Activated CD4-positive, alpha-beta T cell treated with anti-CD3 and anti-CD28 coated beads, Interleukin-2, amount 10 ng/mL, durations not matched to agents 7 days and 5 days (primary cell): Measurements from ENCODE around the gene KIAA0319L. TPM values are rescaled to one million over a fixed set of nuclear protein-coding genes. Genes with fewer than 3 reads are reported as not detected.

ENCODE experiments used
- CTCF ChIA-PET: fragments of 350-600 bp; sonication (Branson Sonifier 250); formaldehyde crosslinking; loops from one replicate; lab custom pipeline; 2021; ENCODE audit warnings: antibody characterized with exemption; lab: Charles Lee
- POLR2A ChIA-PET: fragments of 350-600 bp; sonication (Branson Sonifier 250); formaldehyde crosslinking; loops from one replicate; lab custom pipeline; 2021; ENCODE audit warnings: antibody characterized with exemption; lab: Charles Lee
- DNase-seq: peaks from one replicate; pipeline ENCODE4 v3.0.0-alpha.2; 2020
- H3K27ac Mint-ChIP-seq: one replicate; pipeline ENCODE4 v1.8.0; 2021; ENCODE audit warnings: mild to moderate bottlenecking, moderate library complexity, mixed read lengths
- H3K27me3 Mint-ChIP-seq: one replicate; pipeline ENCODE4 v1.8.0; 2021; ENCODE audit warnings: mixed read lengths
- H3K36me3 Mint-ChIP-seq: one replicate; pipeline ENCODE4 v1.8.0; 2021; ENCODE audit warnings: low read depth, mixed read lengths
- H3K4me1 Mint-ChIP-seq: one replicate; pipeline ENCODE4 v1.8.0; 2021; ENCODE audit warnings: mixed read lengths
- H3K4me3 Mint-ChIP-seq: one replicate; pipeline ENCODE4 v1.8.0; 2021; ENCODE audit warnings: mild to moderate bottlenecking, moderate library complexity, mixed read lengths
- H3K9me3 Mint-ChIP-seq: one replicate; pipeline ENCODE4 v1.8.0; 2021; ENCODE audit warnings: mixed read lengths
- total RNA-seq, 2 experiments: library from RNA; stranded (reverse); gene quantifications; one replicate each; pipeline ENCODE4 v1.2.3, GENCODE V29; 2021

The KIAA0319L gene
- total RNA-seq, 2 experiments from 2014 or later, result 37.6 to 46.3 TPM

DNA sequence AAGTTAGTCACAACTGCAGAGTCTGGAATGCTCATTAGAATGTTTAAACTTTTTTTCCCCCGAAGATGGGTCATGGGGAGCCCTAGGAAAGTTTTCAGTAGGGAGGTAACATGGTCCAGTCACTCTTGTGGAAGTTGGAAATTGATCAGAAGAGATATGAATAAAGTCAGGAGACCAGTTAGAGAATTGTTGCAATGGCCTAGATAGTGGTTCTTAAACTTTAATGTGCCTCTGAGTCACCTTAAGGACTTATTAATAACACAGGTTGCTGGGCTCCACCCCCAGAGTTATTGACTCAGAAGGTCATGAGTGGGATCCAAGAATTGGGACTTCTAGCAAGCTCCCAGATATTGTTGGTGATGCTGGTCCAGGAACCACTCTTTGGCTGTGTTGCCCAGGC is 12.7 kb upstream of the KIAA0319L start:
- Mint-ChIP-seq H3K27me3 (peaks cover 23% of the 10 kb centered on the region), H3K36me3 (peaks cover under 1% of the 10 kb centered on the region), H3K27ac (no peak overlapping the region), H3K9me3 (no peaks in the 10 kb centered on the region), H3K4me1 (peaks cover 1% of the 10 kb centered on the region), H3K4me3 (no peak overlapping the region)
- CTCF ChIA-PET, result interaction anchor here (1.1 to 2.0 kb wide), 4 partner anchors 145 to 212 kb away, joined by 3 to 9 read pairs (median 6); no protein-coding TSS in a partner anchor
- DNase-seq, result no peak
- POLR2A ChIA-PET, result no interaction called here

- Mint-ChIP-seq H3K4me3 (no peak overlapping the region), H3K27me3 (peaks cover 19% of the 10 kb centered on the region), H3K9me3 (no peaks in the 10 kb centered on the region), H3K36me3 (peaks cover 8% of the 10 kb centered on the region), H3K27ac (no peak overlapping the region), H3K4me1 (peaks cover 8% of the 10 kb centered on the region)
- ChIA-PET CTCF (interaction anchor here (0.6 to 2.0 kb wide), 16 partner anchors 9 to 367 kb away, joined by 3 to 16 read pairs (median 4); partner anchors contain the start of genes CLSPN, KIAA0319L and NCDN), POLR2A (no interaction called here)
- peak; percentile 74 for DNase-seq
These were observed 11.8 kb upstream of the KIAA0319L start for GRCh38 chr1:35568975-35569395.

DNA sequence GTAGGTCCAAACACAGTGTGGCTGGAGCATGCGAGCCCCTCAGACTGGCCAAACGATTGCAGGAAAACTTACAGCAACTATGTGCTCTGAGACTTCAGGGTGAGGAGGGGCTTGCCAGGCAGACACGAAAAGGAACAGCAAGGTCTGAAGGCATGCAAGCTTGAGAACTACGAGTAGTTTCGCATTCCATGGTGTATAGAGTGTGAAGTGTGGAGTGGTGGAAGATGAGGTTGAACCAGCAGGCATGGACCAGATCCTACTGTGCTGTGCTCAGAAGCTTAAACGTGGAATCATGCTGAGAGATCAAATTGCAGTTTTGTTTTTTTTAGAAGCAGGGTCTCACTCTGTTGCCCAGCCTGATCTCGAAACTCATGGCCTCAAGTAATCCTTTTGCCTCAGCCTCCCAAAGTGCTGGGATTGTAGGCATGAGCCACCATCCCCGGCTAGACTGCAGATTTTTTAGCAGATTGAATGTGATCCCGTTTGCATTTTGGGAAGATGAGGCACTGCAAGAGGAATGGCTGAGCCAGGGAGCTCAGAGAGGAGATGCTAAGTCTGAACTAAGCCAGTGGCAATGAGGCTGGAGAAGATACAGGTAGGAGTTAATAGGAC is 10.8 kb upstream of the KIAA0319L start:
- POLR2A ChIA-PET, result no interaction called here
- H3K27ac Mint-ChIP-seq, result no peak overlapping the region
- peaks cover 12% of the 10 kb centered on the region for H3K4me1 Mint-ChIP-seq
- H3K9me3 Mint-ChIP-seq, result no peaks in the 10 kb centered on the region
- DNase-seq, result no peak
- peaks cover 8% of the 10 kb centered on the region for H3K36me3 Mint-ChIP-seq
- H3K27me3 Mint-ChIP-seq, result peaks cover 19% of the 10 kb centered on the region
- H3K4me3 Mint-ChIP-seq, result no peak overlapping the region
- CTCF ChIA-PET, result interaction anchor here (1.2 to 2.0 kb wide), 6 partner anchors 10 to 201 kb away, joined by 4 to 9 read pairs (median 6); partner anchors contain the start of gene CLSPN

GRCh38 chr1:35565742-35566133 is 8.5 kb upstream of the KIAA0319L start:
- H3K4me1 Mint-ChIP-seq, result peaks cover 21% of the 10 kb centered on the region
- H3K4me3 Mint-ChIP-seq, result no peak overlapping the region
- H3K27me3 Mint-ChIP-seq, result no peaks in the 10 kb centered on the region
- no peaks in the 10 kb centered on the region for H3K9me3 Mint-ChIP-seq
- ChIA-PET CTCF (interaction anchor here (1.1 to 2.0 kb wide), 4 partner anchors 16 to 160 kb away, joined by 3 to 26 read pairs (median 6); no protein-coding TSS in a partner anchor), POLR2A (no interaction called here)
- peaks cover 14% of the 10 kb centered on the region for H3K36me3 Mint-ChIP-seq
- no peak overlapping the region for H3K27ac Mint-ChIP-seq
- no peak for DNase-seq

- no peak overlapping the region for H3K4me3 Mint-ChIP-seq
These were observed 7.9 kb upstream of the KIAA0319L start for GRCh38 chr1:35564884-35565741.

GRCh38 chr1:35564037-35564883 is 7.1 kb upstream of the KIAA0319L start:
- Mint-ChIP-seq H3K9me3 (no peaks in the 10 kb centered on the region), H3K27ac (peak overlapping the region; percentile 33), H3K4me1 (peaks cover 27% of the 10 kb centered on the region), H3K4me3 (no peak overlapping the region), H3K36me3 (peaks cover 14% of the 10 kb centered on the region), H3K27me3 (no peaks in the 10 kb centered on the region)
- POLR2A ChIA-PET, result interaction anchor here (0.7 kb wide), 2 partner anchors 71 to 205 kb away, joined by 3 read pairs; no protein-coding TSS in a partner anchor
- peak; percentile 89 for DNase-seq
- CTCF ChIA-PET, result interaction anchor here (0.6 to 2.0 kb wide), 14 partner anchors 8 to 368 kb away, joined by 3 to 26 read pairs (median 4); no protein-coding TSS in a partner anchor

More at GRCh38 chr1:35564884-35565741, 7.9 kb upstream of the KIAA0319L start:
- ChIA-PET POLR2A (interaction anchor here (0.7 kb wide), 2 partner anchors 72 to 204 kb away, joined by 3 read pairs; no protein-coding TSS in a partner anchor), CTCF (interaction anchor here (0.6 to 2.0 kb wide), 14 partner anchors 9 to 369 kb away, joined by 3 to 26 read pairs (median 4); no protein-coding TSS in a partner anchor)
- peaks cover 21% of the 10 kb centered on the region for H3K4me1 Mint-ChIP-seq
- no peaks in the 10 kb centered on the region for H3K9me3 Mint-ChIP-seq
- peaks cover 14% of the 10 kb centered on the region for H3K36me3 Mint-ChIP-seq
- H3K27ac Mint-ChIP-seq, result no peak overlapping the region
- H3K27me3 Mint-ChIP-seq, result no peaks in the 10 kb centered on the region
- DNase-seq, result no peak

- no peaks in the 10 kb centered on the region for H3K9me3 Mint-ChIP-seq
- H3K4me3 Mint-ChIP-seq, result no peak overlapping the region
- no peak for DNase-seq
- peaks cover 30% of the 10 kb centered on the region for H3K4me1 Mint-ChIP-seq
- peaks cover 14% of the 10 kb centered on the region for H3K36me3 Mint-ChIP-seq
- CTCF ChIA-PET, result no interaction called here
- H3K27me3 Mint-ChIP-seq, result no peaks in the 10 kb centered on the region
- POLR2A ChIA-PET, result no interaction called here
- H3K27ac Mint-ChIP-seq, result no peak overlapping the region
These were observed 6.0 kb upstream of the KIAA0319L start for GRCh38 chr1:35563166-35563565.

DNA sequence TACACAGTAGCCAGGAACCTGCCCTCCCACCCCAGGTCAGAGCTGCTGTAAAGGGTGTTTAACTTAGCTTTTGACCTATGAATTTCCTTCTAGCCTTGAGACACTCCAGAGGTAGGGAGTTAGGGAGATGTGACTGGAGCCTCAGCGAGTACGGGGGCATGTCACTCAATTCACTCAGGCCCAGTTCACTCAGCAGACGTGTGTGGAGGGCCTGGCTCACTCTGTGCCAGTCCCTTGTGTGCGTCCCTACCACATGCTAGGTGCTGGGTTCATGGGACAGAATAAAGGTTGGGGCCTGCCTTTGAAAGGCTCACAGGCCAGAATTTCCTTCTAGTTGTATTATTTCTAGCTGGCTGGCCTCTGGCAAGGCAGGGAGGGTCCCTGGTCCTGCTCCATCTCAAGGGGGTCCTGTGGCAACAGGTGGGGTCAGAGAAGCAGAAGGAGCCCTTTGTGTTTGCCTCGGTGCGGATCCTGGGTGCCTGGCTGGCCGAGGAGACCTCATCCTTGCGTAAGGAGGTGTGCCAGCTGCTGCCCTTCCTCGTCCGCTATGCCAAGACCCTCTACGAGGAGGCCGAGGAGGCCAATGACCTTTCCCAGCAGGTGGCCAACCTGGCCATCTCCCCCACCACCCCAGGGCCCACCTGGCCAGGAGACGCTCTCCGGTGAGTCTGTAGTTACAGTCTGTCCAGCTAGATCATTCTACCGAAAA is 4.9 kb upstream of the KIAA0319L start:
- no peaks in the 10 kb centered on the region for H3K9me3 Mint-ChIP-seq
- ChIA-PET POLR2A (no interaction called here), CTCF (interaction anchor here (2.7 kb wide), 1 partner anchor 111 kb away, joined by 13 read pairs; no protein-coding TSS in a partner anchor)
- H3K4me3 Mint-ChIP-seq, result no peak overlapping the region
- H3K4me1 Mint-ChIP-seq, result peaks cover 32% of the 10 kb centered on the region
- no peaks in the 10 kb centered on the region for H3K27me3 Mint-ChIP-seq
- no peak overlapping the region for H3K27ac Mint-ChIP-seq
- no peak for DNase-seq
- peaks cover 14% of the 10 kb centered on the region for H3K36me3 Mint-ChIP-seq

- no peaks in the 10 kb centered on the region for H3K27me3 Mint-ChIP-seq
- peaks cover 36% of the 10 kb centered on the region for H3K4me1 Mint-ChIP-seq
- no peak overlapping the region for H3K27ac Mint-ChIP-seq
- ChIA-PET CTCF (interaction anchor here (0.7 to 2.7 kb wide), 4 partner anchors 10 to 119 kb away, joined by 3 to 13 read pairs (median 7); partner anchors contain the start of gene TFAP2E), POLR2A (no interaction called here)
- no peak overlapping the region for H3K4me3 Mint-ChIP-seq
- H3K36me3 Mint-ChIP-seq, result peaks cover 14% of the 10 kb centered on the region
- no peak for DNase-seq
- H3K9me3 Mint-ChIP-seq, result no peaks in the 10 kb centered on the region
These were observed 4.2 kb upstream of the KIAA0319L start for GRCh38 chr1:35561297-35561971.

GRCh38 chr1:35560256-35561225 is 3.3 kb upstream of the KIAA0319L start:
- H3K27me3 Mint-ChIP-seq, result no peaks in the 10 kb centered on the region
- no peak overlapping the region for H3K27ac Mint-ChIP-seq
- POLR2A ChIA-PET, result no interaction called here
- no peak overlapping the region for H3K4me3 Mint-ChIP-seq
- peaks cover 14% of the 10 kb centered on the region for H3K36me3 Mint-ChIP-seq
- no peak for DNase-seq
- CTCF ChIA-PET, result interaction anchor here (0.7 to 2.7 kb wide), 7 partner anchors 8 to 209 kb away, joined by 3 to 13 read pairs (median 4); partner anchors contain the start of genes CLSPN and TFAP2E
- no peaks in the 10 kb centered on the region for H3K9me3 Mint-ChIP-seq
- peaks cover 45% of the 10 kb centered on the region for H3K4me1 Mint-ChIP-seq
